Activated CD4-positive, alpha-beta memory T cell treated with anti-CD3 and anti-CD28 coated beads, Interleukin-2, amount 10 ng/mL, durations not matched to agents 7 days and 5 days (primary cell): Measurements from ENCODE around the gene GSC2. TPM values are rescaled to one million over a fixed set of nuclear protein-coding genes. Genes with fewer than 3 reads are reported as not detected.

ENCODE experiments used
- CTCF ChIA-PET: fragments of 350-600 bp; sonication (Branson Sonifier 250); formaldehyde crosslinking; loops from one replicate; lab custom pipeline; 2021; ENCODE audit warnings: antibody characterized with exemption, inconsistent platforms; lab: Charles Lee
- POLR2A ChIA-PET: fragments of 350-600 bp; sonication (Branson Sonifier 250); formaldehyde crosslinking; loops from one replicate; lab custom pipeline; 2021; ENCODE audit warnings: antibody characterized with exemption; lab: Charles Lee
- DNase-seq: peaks from one replicate; pipeline ENCODE4 v3.0.0-alpha.2; 2020
- H3K27ac Mint-ChIP-seq: one replicate; pipeline ENCODE4 v1.8.0; 2021; ENCODE audit warnings: mild to moderate bottlenecking, mixed read lengths
- H3K27me3 Mint-ChIP-seq: one replicate; pipeline ENCODE4 v1.8.0; 2021; ENCODE audit warnings: mixed read lengths
- H3K36me3 Mint-ChIP-seq: one replicate; pipeline ENCODE4 v1.8.0; 2021; ENCODE audit warnings: low read depth, mixed read lengths
- H3K4me1 Mint-ChIP-seq: one replicate; pipeline ENCODE4 v1.8.0; 2021; ENCODE audit warnings: mixed read lengths
- H3K4me3 Mint-ChIP-seq: one replicate; pipeline ENCODE4 v1.8.0; 2021; ENCODE audit warnings: mild to moderate bottlenecking, mixed read lengths
- H3K9me3 Mint-ChIP-seq: one replicate; pipeline ENCODE4 v1.8.0; 2021; ENCODE audit warnings: mixed read lengths
- total RNA-seq, 2 experiments: library from RNA; stranded (reverse); gene quantifications; one replicate each; pipeline ENCODE4 v1.2.3, GENCODE V29; 2021

GSC2 gene
- total RNA-seq, 2 experiments from 2014 or later, result not detected

DNA sequence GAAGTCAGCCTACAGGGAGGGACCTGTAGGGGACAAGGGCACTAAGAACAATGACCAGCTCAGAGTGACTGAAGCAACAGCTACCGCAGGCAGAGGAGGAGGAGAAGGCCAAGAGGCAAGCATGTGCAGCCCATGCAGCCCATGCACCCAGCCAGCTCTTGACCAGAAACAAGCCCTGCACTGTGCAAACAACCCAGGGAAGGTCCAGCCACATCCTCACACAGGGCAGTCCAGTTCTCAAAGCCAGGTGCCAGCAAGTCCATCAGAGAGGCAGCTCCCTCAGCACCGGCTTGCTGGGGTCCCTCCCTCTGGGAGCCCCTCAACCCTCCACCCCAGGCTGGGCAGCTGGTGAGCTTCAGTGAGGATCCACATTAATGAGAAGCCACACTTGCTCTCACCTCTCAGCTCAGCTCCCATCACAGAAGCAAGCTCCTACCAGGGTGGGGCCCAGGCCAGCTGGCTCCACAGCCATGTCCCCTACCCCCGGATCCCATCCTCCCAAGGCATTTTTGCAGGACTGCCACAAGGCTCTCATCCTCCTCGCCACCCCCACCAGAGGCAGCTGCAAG, 35.0 kb downstream of the GSC2 start:
- H3K27me3 Mint-ChIP-seq, result no peaks in the 10 kb centered on the region
- H3K27ac Mint-ChIP-seq, result no peak overlapping the region
- CTCF ChIA-PET, result no interaction called here
- H3K9me3 Mint-ChIP-seq, result no peaks in the 10 kb centered on the region
- peaks cover 50% of the 10 kb centered on the region for H3K4me1 Mint-ChIP-seq
- peaks cover 2% of the 10 kb centered on the region for H3K36me3 Mint-ChIP-seq
- no peak overlapping the region for H3K4me3 Mint-ChIP-seq
- no peak for DNase-seq
- POLR2A ChIA-PET, result interaction anchor here (3.3 kb wide), 1 partner anchor 29 kb away, joined by 12 read pairs; the partner anchor contains the start of gene ESS2

DNA sequence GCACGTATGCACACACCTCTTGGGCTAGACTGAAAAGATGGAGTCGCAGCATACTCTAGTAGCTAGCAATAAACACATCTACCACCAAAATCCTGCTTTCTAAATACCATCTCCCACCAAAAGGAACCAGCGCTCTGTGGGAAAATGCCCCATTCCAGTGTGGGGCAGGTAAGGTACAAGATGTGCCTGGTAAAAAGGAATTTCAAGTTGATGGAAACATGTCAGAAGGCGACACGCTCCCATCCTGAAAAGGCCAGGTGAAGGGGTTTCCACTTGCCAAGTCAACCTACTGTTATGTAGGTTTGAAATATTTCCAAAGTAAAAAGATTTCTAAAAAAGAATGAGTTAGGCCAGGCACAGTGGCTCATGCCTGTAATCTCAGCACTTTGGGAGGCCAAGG, 36.7 kb downstream of the GSC2 start:
- POLR2A ChIA-PET, result interaction anchor here (3.3 kb wide), 1 partner anchor 31 kb away, joined by 12 read pairs; the partner anchor contains the start of gene ESS2
- Mint-ChIP-seq H3K4me3 (no peak overlapping the region), H3K9me3 (no peaks in the 10 kb centered on the region), H3K4me1 (peaks cover 52% of the 10 kb centered on the region), H3K27me3 (no peaks in the 10 kb centered on the region), H3K36me3 (peaks cover 2% of the 10 kb centered on the region), H3K27ac (no peak overlapping the region)
- no peak for DNase-seq
- CTCF ChIA-PET, result no interaction called here

DNA sequence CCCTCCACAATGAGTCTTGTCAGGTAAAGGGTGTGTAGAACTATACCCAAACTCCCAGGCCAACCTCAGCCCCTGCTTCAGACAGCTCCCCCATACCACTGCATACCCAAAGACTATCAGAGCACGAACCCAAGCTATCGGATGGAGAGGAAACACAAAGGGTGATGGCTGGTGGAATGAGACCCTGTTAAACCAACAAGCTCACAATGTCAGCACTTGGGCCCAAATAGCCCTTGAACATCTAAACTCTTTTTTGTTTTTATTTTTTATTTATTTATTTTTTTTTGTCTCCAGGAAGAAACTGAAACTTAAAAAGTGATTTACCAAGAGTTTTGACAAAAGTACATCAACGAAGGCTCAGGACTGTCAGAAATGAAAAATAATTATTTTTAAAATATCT, 38.5 kb downstream of the GSC2 start:
- H3K9me3 Mint-ChIP-seq, result no peaks in the 10 kb centered on the region
- DNase-seq, result no peak
- peaks cover 57% of the 10 kb centered on the region for H3K4me1 Mint-ChIP-seq
- H3K27me3 Mint-ChIP-seq, result no peaks in the 10 kb centered on the region
- H3K27ac Mint-ChIP-seq, result no peak overlapping the region
- H3K36me3 Mint-ChIP-seq, result peaks cover 7% of the 10 kb centered on the region
- ChIA-PET POLR2A (interaction anchor here (2.3 to 3.7 kb wide), 2 partner anchors 10 to 33 kb away, joined by 10 to 41 read pairs; partner anchors contain the start of genes DGCR2 and ESS2), CTCF (interaction anchor here (2.0 kb wide), 1 partner anchor 10 kb away, joined by 10 read pairs; the partner anchor contains the start of gene DGCR2)
- H3K4me3 Mint-ChIP-seq, result no peak overlapping the region

DNA sequence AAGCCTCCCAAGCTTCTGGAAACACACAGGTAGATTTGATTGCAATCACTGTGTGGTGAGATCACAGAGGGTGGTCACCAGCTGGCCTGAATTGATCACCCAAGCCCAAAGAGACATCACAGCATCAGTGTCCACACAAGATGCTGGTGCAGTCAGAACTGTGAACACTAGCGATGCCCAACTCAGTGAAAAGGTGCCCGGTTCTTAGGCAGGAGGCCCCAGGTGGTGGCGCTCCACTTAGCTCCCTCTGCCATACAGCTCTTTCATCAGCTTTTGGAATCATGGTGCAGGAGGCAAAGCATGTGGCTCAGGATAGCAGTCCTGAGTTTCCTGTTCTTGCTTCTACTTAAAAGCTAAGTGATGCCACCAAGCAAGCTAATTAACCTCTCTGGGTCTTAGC, 39.0 kb downstream of the GSC2 start:
- Mint-ChIP-seq H3K27ac (peak overlapping the region; percentile 8), H3K27me3 (no peaks in the 10 kb centered on the region), H3K36me3 (peaks cover 7% of the 10 kb centered on the region), H3K4me1 (peaks cover 55% of the 10 kb centered on the region), H3K9me3 (no peaks in the 10 kb centered on the region), H3K4me3 (no peak overlapping the region)
- no peak for DNase-seq
- ChIA-PET CTCF (interaction anchor here (0.7 to 2.0 kb wide), 3 partner anchors 11 to 468 kb away, joined by 3 to 10 read pairs (median 8); partner anchors contain the start of genes DGCR2 and ESS2), POLR2A (interaction anchor here (2.3 to 3.7 kb wide), 2 partner anchors 10 to 33 kb away, joined by 10 to 41 read pairs; partner anchors contain the start of genes DGCR2 and ESS2)

DNA sequence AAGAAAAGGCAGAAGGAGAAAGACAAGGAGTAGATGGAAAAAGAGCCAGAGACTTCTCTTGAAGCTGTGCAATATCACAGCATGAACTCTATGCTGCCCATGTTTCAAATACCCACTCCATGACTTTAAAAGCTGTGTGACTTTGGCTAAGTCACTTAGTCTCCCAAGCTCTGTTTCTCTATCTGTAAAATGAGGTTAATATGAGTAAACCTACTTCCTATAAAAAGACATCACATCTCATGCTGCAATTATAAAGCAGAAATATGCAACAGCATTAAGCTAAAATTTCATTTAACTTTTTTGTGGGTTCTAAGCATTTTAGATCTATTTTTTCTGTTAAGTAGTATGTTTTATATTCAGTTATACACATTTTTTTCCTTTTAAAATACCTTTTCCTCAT, 39.4 kb downstream of the GSC2 start:
- no peak overlapping the region for H3K27ac Mint-ChIP-seq
- ChIA-PET CTCF (interaction anchor here (0.7 to 2.0 kb wide), 4 partner anchors 8 to 469 kb away, joined by 3 to 10 read pairs (median 6); partner anchors contain the start of genes DGCR2 and ESS2), POLR2A (interaction anchor here (0.9 to 3.7 kb wide), 3 partner anchors 11 to 39 kb away, joined by 3 to 41 read pairs (median 10); partner anchors contain the start of genes DGCR2 and ESS2)
- H3K27me3 Mint-ChIP-seq, result no peaks in the 10 kb centered on the region
- peaks cover 54% of the 10 kb centered on the region for H3K4me1 Mint-ChIP-seq
- no peaks in the 10 kb centered on the region for H3K9me3 Mint-ChIP-seq
- peaks cover 7% of the 10 kb centered on the region for H3K36me3 Mint-ChIP-seq
- no peak for DNase-seq
- no peak overlapping the region for H3K4me3 Mint-ChIP-seq

DNA sequence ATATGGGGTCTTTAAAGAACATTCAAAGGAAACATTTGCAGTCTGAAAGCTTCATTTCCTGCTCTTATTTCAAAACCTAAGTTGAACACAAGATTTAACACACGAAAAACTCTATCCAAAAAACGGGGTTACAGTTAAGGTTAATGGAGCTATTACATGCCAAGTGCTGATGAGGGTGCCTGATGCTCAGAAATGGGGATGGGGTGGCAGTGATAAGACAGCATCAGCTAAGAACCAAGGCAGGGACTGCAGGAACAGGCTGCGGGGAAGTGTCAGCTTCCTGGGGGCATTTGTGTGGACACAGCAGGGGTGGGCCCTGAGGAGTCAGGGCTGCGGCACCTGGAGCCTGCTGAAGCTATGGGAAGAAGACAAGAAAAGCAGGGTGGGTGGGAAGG, 40.0 kb downstream of the GSC2 start:
- Mint-ChIP-seq H3K27ac (peak overlapping the region; percentile 81), H3K4me3 (peak overlapping the region; percentile 50), H3K27me3 (no peaks in the 10 kb centered on the region), H3K9me3 (no peaks in the 10 kb centered on the region), H3K4me1 (peaks cover 54% of the 10 kb centered on the region), H3K36me3 (peaks cover 7% of the 10 kb centered on the region)
- ChIA-PET CTCF (interaction anchor here (1.0 to 2.0 kb wide), 3 partner anchors 8 to 34 kb away, joined by 4 to 10 read pairs (median 8); partner anchors contain the start of genes DGCR2 and ESS2), POLR2A (interaction anchor here (0.9 to 3.7 kb wide), 3 partner anchors 11 to 39 kb away, joined by 3 to 41 read pairs (median 10); partner anchors contain the start of genes DGCR2 and ESS2)
- DNase-seq, result no peak

DNA sequence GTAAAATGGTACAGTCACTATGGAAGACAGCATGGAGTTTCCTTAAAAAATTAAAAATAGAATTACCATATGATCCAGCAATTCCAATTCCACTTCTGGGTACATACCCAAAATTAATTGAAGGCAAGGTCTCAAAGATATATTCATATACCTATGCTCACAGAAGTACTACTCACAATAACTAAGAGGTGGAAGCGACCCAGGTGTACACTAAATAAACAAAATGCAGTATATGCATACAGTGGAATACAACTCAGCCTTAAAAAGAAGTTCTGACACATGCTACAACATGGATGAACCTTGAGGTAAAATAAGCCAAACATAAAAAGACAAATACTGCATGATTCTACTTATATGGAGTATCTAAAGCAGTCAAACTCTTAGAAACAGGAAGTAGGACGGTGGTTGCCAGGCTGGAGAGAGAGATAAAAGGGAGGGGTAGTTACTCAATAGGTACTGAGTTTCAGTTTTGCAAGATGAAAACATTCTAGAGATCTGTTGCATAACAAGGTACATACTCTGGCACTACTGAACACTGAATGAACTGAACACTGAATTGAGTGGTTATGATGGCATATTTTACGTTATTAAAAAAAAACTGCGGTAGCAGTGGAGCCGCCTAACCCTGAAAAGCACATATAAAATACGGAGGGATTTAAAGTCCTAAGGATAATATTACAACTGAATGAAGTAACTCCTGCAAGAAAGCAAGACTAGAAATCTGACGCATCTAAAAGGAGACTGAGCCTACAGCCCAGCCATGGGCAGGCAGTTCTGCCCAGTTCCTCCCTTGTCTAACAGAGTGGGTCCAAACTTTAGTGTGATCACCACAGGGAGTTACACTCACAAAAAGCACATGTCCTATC, 40.7 kb downstream of the GSC2 start:
- Mint-ChIP-seq H3K4me3 (peak overlapping the region; percentile 50), H3K36me3 (peaks cover 7% of the 10 kb centered on the region), H3K27ac (peak overlapping the region; percentile 81), H3K4me1 (peaks cover 50% of the 10 kb centered on the region), H3K27me3 (no peaks in the 10 kb centered on the region), H3K9me3 (no peaks in the 10 kb centered on the region)
- ChIA-PET POLR2A (interaction anchor here (0.9 to 3.7 kb wide), 3 partner anchors 12 to 40 kb away, joined by 3 to 41 read pairs (median 10); partner anchors contain the start of genes DGCR2 and ESS2), CTCF (interaction anchor here (1.0 to 1.7 kb wide), 2 partner anchors 9 to 34 kb away, joined by 4 to 8 read pairs; partner anchors contain the start of gene ESS2)
- DNase-seq, result peak; percentile 66

DNA sequence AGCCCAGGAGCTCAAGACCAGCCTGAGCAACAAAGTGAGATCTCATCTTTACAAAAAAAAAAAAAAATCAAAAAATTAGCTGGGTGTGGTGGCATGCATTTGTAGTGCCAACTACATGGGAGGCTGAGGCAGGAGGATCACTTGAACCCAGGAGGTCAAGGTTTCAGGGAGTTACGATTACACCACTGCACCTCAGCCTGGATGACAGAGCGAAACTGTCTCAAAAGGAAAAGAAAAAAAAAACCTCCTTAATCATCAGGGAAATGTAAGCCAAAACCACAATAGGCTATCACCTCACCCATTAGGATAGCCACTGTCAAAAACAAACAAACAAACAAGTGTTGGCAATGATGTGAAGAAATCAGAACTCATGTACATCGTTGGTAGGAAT, 41.3 kb downstream of the GSC2 start:
- no peak for DNase-seq
- POLR2A ChIA-PET, result interaction anchor here (0.9 kb wide), 1 partner anchor 36 kb away, joined by 4 read pairs; the partner anchor contains the start of gene ESS2
- Mint-ChIP-seq H3K4me1 (peaks cover 50% of the 10 kb centered on the region), H3K4me3 (no peak overlapping the region), H3K27ac (peak overlapping the region; percentile 55), H3K9me3 (no peaks in the 10 kb centered on the region), H3K27me3 (no peaks in the 10 kb centered on the region), H3K36me3 (peaks cover 7% of the 10 kb centered on the region)
- CTCF ChIA-PET, result interaction anchor here (1.7 kb wide), 1 partner anchor 36 kb away, joined by 7 read pairs; the partner anchor contains the start of gene ESS2

DNA sequence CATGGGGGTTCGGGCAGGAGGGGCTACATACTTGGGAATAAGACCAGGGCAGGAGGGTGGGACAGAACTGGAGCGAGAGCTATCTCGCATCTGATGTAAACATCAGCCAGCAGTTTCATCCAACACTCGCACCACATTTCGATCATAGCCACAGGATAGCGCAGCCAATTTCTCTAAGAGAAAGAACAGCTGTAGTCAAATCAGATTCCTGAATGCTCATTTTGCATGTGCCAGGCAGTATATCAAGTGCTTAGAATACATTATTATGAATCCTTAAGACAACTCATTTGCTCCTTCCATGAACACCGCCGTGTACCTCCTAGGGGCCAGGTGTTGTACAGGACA, 42.4 kb downstream of the GSC2 start:
- Mint-ChIP-seq H3K4me1 (peaks cover 48% of the 10 kb centered on the region), H3K9me3 (no peaks in the 10 kb centered on the region), H3K36me3 (peaks cover 7% of the 10 kb centered on the region), H3K4me3 (no peak overlapping the region), H3K27ac (no peak overlapping the region), H3K27me3 (no peaks in the 10 kb centered on the region)
- DNase-seq, result no peak
- CTCF ChIA-PET, result interaction anchor here (0.6 to 2.2 kb wide), 3 partner anchors 9 to 37 kb away, joined by 3 to 8 read pairs (median 7); partner anchors contain the start of gene ESS2
- POLR2A ChIA-PET, result no interaction called here

DNA sequence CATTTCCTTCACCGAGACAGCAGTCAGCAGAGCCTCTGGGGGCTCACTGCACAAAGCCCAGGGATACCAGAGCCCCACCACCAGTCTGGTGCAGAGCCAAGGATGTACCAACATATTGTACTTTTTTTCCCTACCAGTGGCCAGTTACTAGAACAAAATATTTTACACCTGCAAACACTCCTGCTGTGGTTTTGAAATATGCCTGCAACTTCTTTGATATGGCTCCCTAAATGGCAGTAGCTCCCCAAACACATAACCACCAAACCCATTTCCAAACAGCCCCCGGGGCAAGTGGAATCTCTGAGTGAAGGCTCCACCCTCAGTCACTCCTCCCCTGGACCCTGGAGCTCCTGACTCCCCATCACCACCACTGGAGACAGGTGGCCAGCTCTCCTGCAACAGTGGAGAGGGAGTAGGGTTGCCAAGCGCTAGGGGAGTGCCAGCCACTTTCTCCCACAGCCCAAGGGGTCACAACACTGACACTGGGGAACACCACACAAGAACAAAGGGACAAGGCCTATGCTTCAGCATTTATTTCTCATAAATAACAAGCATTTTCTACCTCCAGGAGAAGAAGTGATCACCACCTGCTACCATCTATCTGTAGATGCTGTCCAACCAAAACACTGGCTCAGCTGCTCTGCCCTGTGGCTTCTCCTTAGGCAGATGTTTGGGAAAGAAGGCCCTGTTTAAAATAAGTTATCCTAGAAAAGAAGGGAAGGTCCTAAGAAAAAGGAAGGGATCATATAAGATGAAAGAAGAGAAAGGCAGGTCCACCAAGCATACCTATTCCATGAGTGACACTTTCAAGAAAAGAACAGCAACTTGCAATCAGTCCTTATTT, 43.0 kb downstream of the GSC2 start:
- H3K4me1 Mint-ChIP-seq, result peaks cover 45% of the 10 kb centered on the region
- ChIA-PET POLR2A (no interaction called here), CTCF (interaction anchor here (1.7 to 2.2 kb wide), 2 partner anchors 9 to 37 kb away, joined by 7 to 8 read pairs; partner anchors contain the start of gene ESS2)

DNA sequence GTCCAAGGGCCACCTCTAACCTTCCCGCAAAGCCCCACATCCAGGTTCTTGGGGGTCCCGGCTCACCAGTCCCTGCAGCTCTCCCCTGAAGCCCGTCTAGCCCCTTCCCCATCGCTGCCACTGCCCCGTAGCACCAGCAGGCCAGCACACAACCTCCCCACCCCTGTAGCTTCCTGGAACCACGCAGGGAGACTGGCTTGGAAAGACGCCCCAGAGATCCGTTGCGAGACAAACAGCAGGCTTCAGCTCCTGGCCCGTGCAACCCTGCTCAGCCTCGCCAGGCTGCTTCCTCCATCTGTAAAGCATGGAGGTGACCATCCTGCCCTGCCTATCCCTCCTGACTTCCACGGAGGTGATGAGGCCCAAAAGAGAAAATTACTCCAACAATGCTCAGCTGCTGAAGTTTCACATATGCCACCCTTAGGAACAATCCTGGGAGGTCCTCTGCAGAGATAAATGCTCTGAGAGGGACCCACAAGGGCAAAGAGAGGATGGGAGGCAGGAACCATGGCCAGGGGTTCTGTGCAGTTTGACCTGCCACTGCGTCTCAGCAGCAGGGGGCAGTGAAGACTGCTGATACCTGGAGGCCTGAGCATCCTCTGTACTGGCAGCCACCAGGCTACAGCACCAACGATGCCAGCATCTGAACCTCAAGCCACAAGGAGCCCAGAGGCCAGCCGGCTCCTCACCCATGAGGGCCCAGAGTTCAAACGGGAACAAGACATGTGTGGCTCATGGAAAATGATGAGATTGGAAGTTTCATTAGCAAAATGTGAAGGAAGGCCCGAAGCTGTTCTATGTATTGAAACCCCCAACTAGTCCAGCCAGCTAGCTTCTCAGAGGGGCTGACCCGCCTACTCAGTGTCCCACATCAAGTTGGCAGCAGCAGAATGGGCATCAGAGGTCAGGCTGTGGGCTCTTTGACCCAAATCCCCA, 44.0 kb downstream of the GSC2 start:
- DNase-seq, result peak; percentile 61
- POLR2A ChIA-PET, result interaction anchor here (0.6 to 1.1 kb wide), 2 partner anchors 16 to 227 kb away, joined by 3 to 5 read pairs; partner anchors contain the start of gene DGCR2

More for the DNA sequence above, 43.0 kb downstream of the GSC2 start:
- Mint-ChIP-seq H3K9me3 (no peaks in the 10 kb centered on the region), H3K36me3 (peaks cover 7% of the 10 kb centered on the region), H3K27me3 (no peaks in the 10 kb centered on the region), H3K27ac (no peak overlapping the region), H3K4me3 (no peak overlapping the region)
- no peak for DNase-seq

More for the DNA sequence above, 44.0 kb downstream of the GSC2 start:
- peaks cover 40% of the 10 kb centered on the region for H3K4me1 Mint-ChIP-seq
- H3K4me3 Mint-ChIP-seq, result no peak overlapping the region
- H3K36me3 Mint-ChIP-seq, result peaks cover 5% of the 10 kb centered on the region
- no peaks in the 10 kb centered on the region for H3K9me3 Mint-ChIP-seq
- CTCF ChIA-PET, result interaction anchor here (2.2 kb wide), 1 partner anchor 10 kb away, joined by 8 read pairs; no protein-coding TSS in a partner anchor
- H3K27me3 Mint-ChIP-seq, result no peaks in the 10 kb centered on the region
- H3K27ac Mint-ChIP-seq, result no peak overlapping the region
